ENCODE results near the gene GASK1A. TPM values are rescaled to one million over a fixed set of nuclear protein-coding genes. Genes with fewer than 3 reads are reported as not detected.

GASK1A gene
- polyA plus RNA-seq, 2 of the 4 experiments (the other 2 are of a cell fraction), result not detected

- ATAC-seq, result no peak
- no peak for DNase-seq (ENCODE audit: low read depth in 1 of 2, low spot score in 1 of 2)
- Histone ChIP-seq H3K4me3 (no peak overlapping the region), H3K27ac (no peak overlapping the region), H3K4me1 (no peaks in the 10 kb centered on the region), H3K9me3 (no peaks in the 10 kb centered on the region), H3K4me2 (no peak overlapping the region)
- ChIA-PET POLR2A (no interaction called here), CTCF (no interaction called here)
- WGBS (ENCODE audit: missing lambda C conversion rate), result 7% methylated on average over 5 of the region's 5 CpGs
- no peak for TF ChIP-seq ZSCAN20 (CRISPR knock-in tag; IDR thresholded peaks at IDR 0.05)
- TF ChIP-seq USF2 (IDR thresholded peaks at IDR 0.05), result no peak
- no peak for TF ChIP-seq EP300 (IDR thresholded peaks at IDR 0.05)
- no peak for TF ChIP-seq RARB (CRISPR knock-in tag; IDR thresholded peaks at IDR 0.05)
- no peak for TF ChIP-seq HEYL (CRISPR knock-in tag; IDR thresholded peaks at IDR 0.05)
- TF ChIP-seq CTCF (IDR thresholded peaks at IDR 0.05), result no peak
- no peak for TF ChIP-seq FOXS1 (CRISPR knock-in tag; IDR thresholded peaks at IDR 0.05)
- no peak for FAIRE-seq
These were observed 37.1 kb downstream of the GASK1A start for GRCh38 chr3:43015991-43016865.

GRCh38 chr3:43017004-43017403 is 37.9 kb downstream of the GASK1A start:
- CTCF ChIA-PET, result no interaction called here
- H3K4me3 ChIP-seq, result no peak overlapping the region
- no peak for FAIRE-seq
- no peak overlapping the region for H3K27ac ChIP-seq
- no peak overlapping the region for H3K4me2 ChIP-seq
- H3K4me1 ChIP-seq, result no peaks in the 10 kb centered on the region
- ATAC-seq, result no peak
- DNase-seq (ENCODE audit: low read depth in 1 of 2, low spot score in 1 of 2), result no peak
- TF ChIP-seq POLR2AphosphoS2 (conservative IDR thresholded peaks at IDR 0.05; ENCODE audit: low read length) (no peak), ATOH8 (CRISPR knock-in tag; IDR thresholded peaks at IDR 0.05; ENCODE audit: low read depth) (no peak)
- H3K9me3 ChIP-seq, result no peaks in the 10 kb centered on the region
- POLR2A ChIA-PET, result no interaction called here
- 0% methylated on average over 1 of the region's 1 CpG for WGBS (ENCODE audit: missing lambda C conversion rate)

GRCh38 chr3:43017593-43018195 is 38.6 kb downstream of the GASK1A start:
- 45% methylated on average over 9 of the region's 9 CpGs for WGBS (ENCODE audit: missing lambda C conversion rate)
- POLR2A ChIA-PET, result no interaction called here
- CTCF ChIA-PET, result no interaction called here
- no peaks in the 10 kb centered on the region for H3K9me3 ChIP-seq
- no peak overlapping the region for H3K27ac ChIP-seq
- no peaks in the 10 kb centered on the region for H3K4me1 ChIP-seq
- no peak for DNase-seq (ENCODE audit: low read depth in 1 of 2, low spot score in 1 of 2)
- no peak overlapping the region for H3K4me2 ChIP-seq
- H3K4me3 ChIP-seq, result no peak overlapping the region
- no peak for FAIRE-seq
- ATAC-seq, result no peak
- TF ChIP-seq ATOH8 (CRISPR knock-in tag; IDR thresholded peaks at IDR 0.05; ENCODE audit: low read depth) (no peak), ZSCAN20 (CRISPR knock-in tag; IDR thresholded peaks at IDR 0.05) (no peak), CHD2 (IDR thresholded peaks at IDR 0.05; ENCODE audit: low read length, partially characterized antibody) (no peak), MAFK (IDR thresholded peaks at IDR 0.05; ENCODE audit: partially characterized antibody) (no peak), GATA3 (IDR thresholded peaks at IDR 0.05; ENCODE audit: borderline replicate concordance) (no peak)

GRCh38 chr3:43018246-43018645 is 39.1 kb downstream of the GASK1A start:
- no peaks in the 10 kb centered on the region for H3K4me1 ChIP-seq
- H3K27ac ChIP-seq, result no peak overlapping the region
- ATAC-seq (no peak), DNase-seq (ENCODE audit: low read depth in 1 of 2, low spot score in 1 of 2) (no peak), FAIRE-seq (no peak)
- POLR2A ChIA-PET, result no interaction called here
- 57% methylated on average over 2 of the region's 2 CpGs for WGBS (ENCODE audit: missing lambda C conversion rate)
- no peak for TF ChIP-seq CEBPB (IDR thresholded peaks at IDR 0.05)
- TF ChIP-seq PHF8 (IDR thresholded peaks at IDR 0.05; ENCODE audit: borderline replicate concordance, low read depth), result no peak
- no peak for TF ChIP-seq RNF2 (IDR thresholded peaks at IDR 0.05; ENCODE audit: borderline replicate concordance, low read depth)
- TF ChIP-seq NFE2L2 (conservative IDR thresholded peaks at IDR 0.05; ENCODE audit: low read length), result no peak
- TF ChIP-seq RARB (CRISPR knock-in tag; IDR thresholded peaks at IDR 0.05), result no peak
- no peak for TF ChIP-seq NR3C1 (IDR thresholded peaks at IDR 0.05)
- no peak for TF ChIP-seq MAZ (IDR thresholded peaks at IDR 0.05; ENCODE audit: borderline replicate concordance, low read depth, low read length)
- TF ChIP-seq E2F6 (IDR thresholded peaks at IDR 0.05; ENCODE audit: borderline replicate concordance, low read depth), result no peak
- TF ChIP-seq ZC3H11A (IDR thresholded peaks at IDR 0.05), result no peak
- no peak for TF ChIP-seq KDM5A (IDR thresholded peaks at IDR 0.05)
- TF ChIP-seq MAX (IDR thresholded peaks at IDR 0.05), result no peak
- CTCF ChIA-PET, result no interaction called here
- H3K9me3 ChIP-seq, result no peaks in the 10 kb centered on the region
- H3K4me2 ChIP-seq, result no peak overlapping the region
- H3K4me3 ChIP-seq, result no peak overlapping the region

Measured in A549 (cell line).